Omental fat pad (tissue), 4 donors: ENCODE data around the gene ZSCAN10. TPM values are rescaled to one million over a fixed set of nuclear protein-coding genes. Genes with fewer than 3 reads are reported as not detected.
A peak's percentile ranks its signal among the peaks of the same experiment; 100 is the strongest.
"Not testable (repeated sequence)": the region's sequence is repeated elsewhere in the genome, so short reads cannot be mapped to it uniquely, and the experiment has no call there.

Experiments used
- ATAC-seq: fragments of 150-250 bp; one replicate; pipeline ENCODE4 v1.9.1; 2016; ENCODE audit warnings: mild to moderate bottlenecking, moderate library complexity; ENCODE audit not compliant: low FRiP score
- DNase-seq: peaks from one replicate; pipeline ENCODE4 v3.0.0-alpha.2; 2019; ENCODE audit warnings: low spot score
- CTCF ChIP-seq, 3 donors: fragments of 450-650 bp; IDR thresholded peaks; one replicate each; pipeline ENCODE4 v1.5.1; 2016 to 2017; ENCODE audit warnings: antibody characterized with exemption in 3 of 3, mild to moderate bottlenecking in 3 of 3, moderate library complexity in 2 of 3
- total RNA-seq, 4 donors: library from RNA; depleted of rRNA; stranded (reverse); fragments of >200 nt; gene quantifications; one replicate each; pipeline ENCODE4 v1.1.0, GENCODE V29; 2016

The ZSCAN10 gene
- total RNA-seq, 4 donors from 2014 or later: 0.28 TPM; not detected in 3

GRCh38 chr16:3080024-3080423 is 19.1 kb downstream of the ZSCAN10 start:
- TF ChIP-seq CTCF (IDR thresholded peaks at IDR 0.05): no peak
- no peak for ATAC-seq
- DNase-seq: no peak

- TF ChIP-seq CTCF (IDR thresholded peaks at IDR 0.05): no peak
- ATAC-seq (no peak), DNase-seq (no peak)
These were observed 22.5 kb downstream of the ZSCAN10 start for GRCh38 chr16:3076577-3076976.

DNA sequence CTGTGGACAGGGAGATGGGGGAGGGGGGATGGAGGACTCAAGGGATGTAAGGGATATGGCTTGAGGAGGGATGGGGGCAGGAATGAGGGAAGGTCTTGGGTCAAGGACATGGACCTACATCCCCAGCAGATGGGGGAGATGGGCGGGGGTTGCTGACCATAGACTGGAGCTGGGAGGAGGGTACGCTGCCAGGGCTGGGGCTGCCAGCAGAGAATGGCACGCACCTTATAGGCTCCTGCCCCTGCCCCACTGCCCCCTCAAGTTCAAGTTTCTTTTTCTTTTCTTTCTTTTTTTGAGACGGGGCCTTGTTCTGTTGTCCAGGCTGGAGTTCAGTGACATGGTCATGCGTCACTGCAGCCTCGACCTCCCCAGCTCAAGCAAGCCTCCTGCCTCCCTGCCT is 23.1 kb downstream of the ZSCAN10 start:
- ATAC-seq, DNase-seq: not testable (repeated sequence)

DNA sequence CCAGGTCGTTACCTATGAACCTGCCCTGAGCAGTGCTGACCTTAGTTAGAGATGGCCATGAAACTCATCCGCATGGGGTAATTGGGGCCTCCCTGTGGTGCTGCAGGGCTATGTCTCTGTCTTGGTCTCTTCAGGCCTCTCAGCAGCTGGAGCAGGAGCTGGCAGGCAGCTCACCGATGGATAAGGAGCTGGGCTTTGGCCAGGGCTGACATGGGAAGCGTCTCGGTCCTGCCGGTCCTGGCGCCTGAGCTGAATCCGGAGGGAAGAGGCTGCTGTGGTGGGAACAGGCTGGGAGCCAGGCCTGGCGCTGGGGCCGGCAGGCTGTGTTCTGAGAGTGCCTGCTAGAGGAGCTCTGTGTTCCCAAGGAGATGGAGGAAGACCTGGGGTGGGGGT is 23.6 kb downstream of the ZSCAN10 start:
- TF ChIP-seq CTCF (IDR thresholded peaks at IDR 0.05): no peak
- ATAC-seq: peak; percentile 23
- no peak for DNase-seq

- no peak for TF ChIP-seq CTCF (IDR thresholded peaks at IDR 0.05)
- DNase-seq: no peak
- no peak for ATAC-seq
These were observed 24.1 kb downstream of the ZSCAN10 start for GRCh38 chr16:3074860-3075522.

DNA sequence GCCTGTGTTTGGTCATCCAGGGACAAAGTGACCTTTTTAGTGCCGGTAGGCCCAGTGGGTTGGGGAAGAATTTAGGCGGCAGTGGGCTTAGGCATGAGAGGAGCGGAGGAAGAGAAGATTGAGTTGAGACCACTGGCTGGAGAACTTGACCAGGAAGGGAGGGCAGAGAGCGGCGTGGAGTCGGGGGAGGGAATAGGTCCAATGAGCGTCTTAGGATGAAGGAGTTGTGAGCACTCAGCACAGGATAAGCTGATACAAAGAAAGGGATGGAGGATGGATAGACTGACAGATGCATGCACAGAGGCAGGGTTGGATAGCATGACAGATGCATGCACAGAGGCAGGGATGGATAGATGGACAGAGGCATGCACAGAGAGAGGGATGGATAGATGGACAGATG is 25.6 kb downstream of the ZSCAN10 start:
- no peak for DNase-seq
- no peak for ATAC-seq
- no peak for TF ChIP-seq CTCF (IDR thresholded peaks at IDR 0.05)

GRCh38 chr16:3072576-3073263 is 26.4 kb downstream of the ZSCAN10 start:
- not testable (repeated sequence) for DNase-seq, ATAC-seq

- not testable (repeated sequence) for DNase-seq, ATAC-seq
These were observed 26.9 kb downstream of the ZSCAN10 start for GRCh38 chr16:3072148-3072547.
